ENCODE measurements around the gene ARHGEF19. TPM values are rescaled to one million over a fixed set of nuclear protein-coding genes. Genes with fewer than 3 reads are reported as not detected.
"Not testable (repeated sequence)": the region's sequence is repeated elsewhere in the genome, so short reads cannot be mapped to it uniquely, and the experiment has no call there.

The ARHGEF19 gene
- total RNA-seq, 2 donors from 2014 or later: 14.8 to 17.5 TPM

- not testable (repeated sequence) for DNase-seq; H3K36me3 Mint-ChIP-seq (ENCODE audit: low read depth); H3K4me3 ChIP-seq (ENCODE audit: low read length); H3K4me3 Mint-ChIP-seq; H3K4me1 ChIP-seq (ENCODE audit: control insufficient read depth, insufficient read depth, low read length); H3K9ac ChIP-seq (ENCODE audit: extremely low read depth, low read length, poor library complexity, severe bottlenecking); H3K9me3 ChIP-seq (ENCODE audit: control insufficient read depth, low read length); H3K9me3 Mint-ChIP-seq; H3K36me3 ChIP-seq (ENCODE audit: control insufficient read depth, insufficient read depth, low read length); H3K27ac ChIP-seq (ENCODE audit: low read depth, low read length); H3K27ac Mint-ChIP-seq
- peaks cover 14% of the 10 kb centered on the region for H3K4me1 Mint-ChIP-seq
- 89% methylated on average over 3 of the region's 3 CpGs; no CpG with 5 or more reads in 1 of the 2 experiments for WGBS, 2 experiments (ENCODE audit: insufficient coverage in 1 of 2, insufficient read length in 1 of 2)
- peaks cover 18% of the 10 kb centered on the region for H3K27me3 ChIP-seq (ENCODE audit: control insufficient read depth, insufficient read depth, low read length, poor library complexity, severe bottlenecking)
- H3K27me3 Mint-ChIP-seq (ENCODE audit: insufficient read depth): peaks cover 20% of the 10 kb centered on the region
Observed at GRCh38 chr1:16213544-16213943, 1.1 kb upstream of the ARHGEF19 start.

- Mint-ChIP-seq H3K4me1 (peaks cover 14% of the 10 kb centered on the region), H3K9me3 (no peaks in the 10 kb centered on the region), H3K27ac (no peak overlapping the region), H3K27me3 (ENCODE audit: insufficient read depth) (peaks cover 16% of the 10 kb centered on the region), H3K36me3 (ENCODE audit: low read depth) (no peaks in the 10 kb centered on the region), H3K4me3 (peak overlapping the region; percentile 49)
- Histone ChIP-seq H3K27me3 (ENCODE audit: control insufficient read depth, insufficient read depth, low read length, poor library complexity, severe bottlenecking) (peaks cover 13% of the 10 kb centered on the region), H3K27ac (ENCODE audit: low read depth, low read length) (no peak overlapping the region), H3K4me3 (ENCODE audit: low read length) (no peak overlapping the region), H3K36me3 (ENCODE audit: control insufficient read depth, insufficient read depth, low read length) (no peaks in the 10 kb centered on the region), H3K9me3 (ENCODE audit: control insufficient read depth, low read length) (no peaks in the 10 kb centered on the region), H3K4me1 (ENCODE audit: control insufficient read depth, insufficient read depth, low read length) (no peaks in the 10 kb centered on the region), H3K9ac (ENCODE audit: extremely low read depth, low read length, poor library complexity, severe bottlenecking) (no peak overlapping the region)
- TF ChIP-seq CTCF (conservative IDR thresholded peaks at IDR 0.05): no peak
- 82 to 88% methylated on average over 3 of the region's 3 CpGs for WGBS, 2 experiments (ENCODE audit: insufficient coverage in 1 of 2, insufficient read length in 1 of 2)
- no peak for DNase-seq
Observed at GRCh38 chr1:16213013-16213412, 561 bp upstream of the ARHGEF19 start.

GRCh38 chr1:16211824-16212223, 628 bp downstream of the ARHGEF19 start:
- H3K27me3 Mint-ChIP-seq (ENCODE audit: insufficient read depth): peaks cover 11% of the 10 kb centered on the region
- H3K27me3 ChIP-seq (ENCODE audit: control insufficient read depth, insufficient read depth, low read length, poor library complexity, severe bottlenecking): peaks cover 12% of the 10 kb centered on the region
- no peaks in the 10 kb centered on the region for H3K9me3 Mint-ChIP-seq
- no peak for DNase-seq
- no peak for TF ChIP-seq CTCF (conservative IDR thresholded peaks at IDR 0.05)
- no peaks in the 10 kb centered on the region for H3K4me1 ChIP-seq (ENCODE audit: control insufficient read depth, insufficient read depth, low read length)
- no peaks in the 10 kb centered on the region for H3K9me3 ChIP-seq (ENCODE audit: control insufficient read depth, low read length)
- no peak overlapping the region for H3K27ac ChIP-seq (ENCODE audit: low read depth, low read length)
- H3K4me1 Mint-ChIP-seq: peaks cover 17% of the 10 kb centered on the region
- H3K36me3 ChIP-seq (ENCODE audit: control insufficient read depth, insufficient read depth, low read length): no peaks in the 10 kb centered on the region
- no peak overlapping the region for H3K4me3 ChIP-seq (ENCODE audit: low read length)
- 95 to 97% methylated on average over 4 to 6 of the region's 6 CpGs for WGBS, 2 experiments (ENCODE audit: insufficient coverage in 1 of 2, insufficient read length in 1 of 2)
- no peak overlapping the region for H3K9ac ChIP-seq (ENCODE audit: extremely low read depth, low read length, poor library complexity, severe bottlenecking)
- H3K27ac Mint-ChIP-seq: no peak overlapping the region
- peak overlapping the region; percentile 49 for H3K4me3 Mint-ChIP-seq
- H3K36me3 Mint-ChIP-seq (ENCODE audit: low read depth): no peaks in the 10 kb centered on the region

GRCh38 chr1:16210581-16210980, 1.9 kb downstream of the ARHGEF19 start:
- Histone ChIP-seq H3K9me3 (ENCODE audit: control insufficient read depth, low read length) (no peaks in the 10 kb centered on the region), H3K4me1 (ENCODE audit: control insufficient read depth, insufficient read depth, low read length) (no peaks in the 10 kb centered on the region), H3K27me3 (ENCODE audit: control insufficient read depth, insufficient read depth, low read length, poor library complexity, severe bottlenecking) (peaks cover 6% of the 10 kb centered on the region), H3K27ac (ENCODE audit: low read depth, low read length) (no peak overlapping the region), H3K36me3 (ENCODE audit: control insufficient read depth, insufficient read depth, low read length) (no peaks in the 10 kb centered on the region), H3K9ac (ENCODE audit: extremely low read depth, low read length, poor library complexity, severe bottlenecking) (no peak overlapping the region), H3K4me3 (ENCODE audit: low read length) (no peak overlapping the region)
- no peak overlapping the region for H3K27ac Mint-ChIP-seq
- H3K27me3 Mint-ChIP-seq (ENCODE audit: insufficient read depth): peaks cover 5% of the 10 kb centered on the region
- WGBS, 2 experiments (ENCODE audit: insufficient coverage in 1 of 2, insufficient read length in 1 of 2): 89 to 92% methylated on average over 3 to 4 of the region's 4 CpGs
- peaks cover 12% of the 10 kb centered on the region for H3K4me1 Mint-ChIP-seq
- H3K36me3 Mint-ChIP-seq (ENCODE audit: low read depth): no peaks in the 10 kb centered on the region
- H3K9me3 Mint-ChIP-seq: no peaks in the 10 kb centered on the region
- no peak overlapping the region for H3K4me3 Mint-ChIP-seq
- TF ChIP-seq CTCF (conservative IDR thresholded peaks at IDR 0.05): no peak
- no peak for DNase-seq
